WTC11 (cell line): ENCODE results near the gene PLPPR4. TPM values are rescaled to one million over a fixed set of nuclear protein-coding genes. Genes with fewer than 3 reads are reported as not detected.

ENCODE experiments used
- ATAC-seq: fragments of 200-7000 bp; cut with Tn5 transposase; 2 replicates; pipeline ENCODE4 v1.10.0; 2021; ENCODE audit warnings: mild to moderate bottlenecking, moderate library complexity
- CTCF ChIA-PET: fragments of 300-600 bp; sonication (Branson Sonifier 250); formaldehyde crosslinking; loops from one replicate; lab custom pipeline; 2021; ENCODE audit warnings: antibody characterized with exemption; lab: Charles Lee
- POLR2A ChIA-PET: fragments of 350-600 bp; sonication (Branson Sonifier 250); formaldehyde crosslinking; loops from one replicate; lab custom pipeline; 2021; ENCODE audit warnings: antibody characterized with exemption; lab: Charles Lee
- DNase-seq: peaks from one replicate; pipeline ENCODE4 v3.0.0; 2021; ENCODE audit warnings: low spot score
- H3K27ac Mint-ChIP-seq: 2 replicates; pipeline ENCODE4 v1.8.0; 2021; ENCODE audit warnings: mixed read lengths
- H3K27me3 Mint-ChIP-seq: 2 replicates; pipeline ENCODE4 v1.8.0; 2021; ENCODE audit warnings: low read depth, mild to moderate bottlenecking, moderate library complexity, mixed read lengths
- H3K36me3 Mint-ChIP-seq: 2 replicates; pipeline ENCODE4 v1.8.0; 2021; ENCODE audit warnings: mixed read lengths
- H3K4me1 Mint-ChIP-seq: 2 replicates; pipeline ENCODE4 v1.8.0; 2022; ENCODE audit warnings: mixed read lengths
- H3K4me3 Mint-ChIP-seq: 2 replicates; pipeline ENCODE4 v1.8.0; 2021; ENCODE audit warnings: mild to moderate bottlenecking, moderate library complexity, mixed read lengths
- H3K9me3 Mint-ChIP-seq: 2 replicates; pipeline ENCODE4 v1.8.0; 2021; ENCODE audit warnings: mixed read lengths
- ATF1 ChIP-seq: sonication (generic); formaldehyde crosslinking; IDR thresholded peaks from 2 replicates; pipeline ENCODE4 v1.8.1; 2023; ENCODE audit warnings: mild to moderate bottlenecking, moderate library complexity, missing genetic modification reagents
- ATF3 ChIP-seq: sonication (generic); formaldehyde crosslinking; conservative IDR thresholded peaks from 2 replicates; pipeline ENCODE4 v1.8.1; 2022; ENCODE audit warnings: mild to moderate bottlenecking, missing genetic modification reagents
- CDX4 ChIP-seq: fragments of 250-450 bp; sonication (Bioruptor Pico); IDR thresholded peaks from 2 replicates; pipeline ENCODE4 v1.9.0; 2021; ENCODE audit warnings: moderate library complexity, mild to moderate bottlenecking, inconsistent platforms, borderline replicate concordance
- CTCF ChIP-seq: fragments of 200-600 bp; IDR thresholded peaks from 2 replicates; pipeline ENCODE4 v1.8.0; 2022; ENCODE audit warnings: antibody characterized with exemption
- E2F4 ChIP-seq: sonication (generic); formaldehyde crosslinking; IDR thresholded peaks from 2 replicates; pipeline ENCODE4 v1.8.1; 2022; ENCODE audit warnings: low read depth, mild to moderate bottlenecking, moderate library complexity, missing genetic modification reagents, borderline replicate concordance
- FOXP4 ChIP-seq: sonication (generic); formaldehyde crosslinking; IDR thresholded peaks from 2 replicates; pipeline ENCODE4 v1.8.0; 2022; ENCODE audit warnings: mild to moderate bottlenecking, missing genetic modification reagents
- GRHL2 ChIP-seq: fragments of 250-450 bp; sonication (Bioruptor Pico); IDR thresholded peaks from 2 replicates; pipeline ENCODE4 v1.8.0; 2022; ENCODE audit warnings: mild to moderate bottlenecking, moderate library complexity; ENCODE audit not compliant: insufficient replicate concordance, severe bottlenecking
- GTF2I ChIP-seq: fragments of 250-450 bp; sonication (Bioruptor Pico); conservative IDR thresholded peaks from 2 replicates; pipeline ENCODE4 v1.4.0; 2021; ENCODE audit warnings: mild to moderate bottlenecking
- HMGXB4 ChIP-seq: sonication (generic); formaldehyde crosslinking; IDR thresholded peaks from 2 replicates; pipeline ENCODE4 v1.8.1; 2023; ENCODE audit warnings: mild to moderate bottlenecking, moderate library complexity, missing genetic modification reagents
- NFATC4 ChIP-seq: fragments of 250-450 bp; sonication (Bioruptor Pico); IDR thresholded peaks from 2 replicates; pipeline ENCODE4 v1.9.0; 2021; ENCODE audit warnings: mild to moderate bottlenecking
- NFE2L1 ChIP-seq: sonication (generic); formaldehyde crosslinking; IDR thresholded peaks from 2 replicates; pipeline ENCODE4 v1.8.1; 2023; ENCODE audit warnings: missing genetic modification reagents
- NFYB ChIP-seq: sonication (generic); formaldehyde crosslinking; conservative IDR thresholded peaks from 2 replicates; pipeline ENCODE4 v1.8.0; 2022; ENCODE audit warnings: low read depth, missing genetic modification reagents
- NR3C1 ChIP-seq: sonication (generic); formaldehyde crosslinking; conservative IDR thresholded peaks from 2 replicates; pipeline ENCODE4 v1.8.1; 2023; ENCODE audit warnings: low read depth, mild to moderate bottlenecking, missing genetic modification reagents
- PRRX2 ChIP-seq: fragments of 250-450 bp; sonication (Bioruptor Pico); IDR thresholded peaks from 2 replicates; pipeline ENCODE4 v1.8.0; 2021; ENCODE audit warnings: mild to moderate bottlenecking
- TCF7 ChIP-seq: sonication (generic); formaldehyde crosslinking; IDR thresholded peaks from 2 replicates; pipeline ENCODE4 v1.8.0; 2022; ENCODE audit warnings: mild to moderate bottlenecking, low read depth, missing genetic modification reagents, moderate library complexity
- USF1 ChIP-seq: sonication (generic); formaldehyde crosslinking; IDR thresholded peaks from 2 replicates; pipeline ENCODE4 v1.8.0; 2022; ENCODE audit warnings: mild to moderate bottlenecking, missing genetic modification reagents
- ZBTB21 ChIP-seq: sonication (generic); formaldehyde crosslinking; IDR thresholded peaks from 2 replicates; pipeline ENCODE4 v1.8.1; 2023; ENCODE audit warnings: mild to moderate bottlenecking, missing genetic modification reagents, borderline replicate concordance
- ZMAT4 ChIP-seq: fragments of 250-450 bp; sonication (Bioruptor Pico); IDR thresholded peaks from 2 replicates; pipeline ENCODE4 v1.9.0; 2021; ENCODE audit warnings: mild to moderate bottlenecking
- ZNF138 ChIP-seq: sonication (generic); formaldehyde crosslinking; conservative IDR thresholded peaks from 2 replicates; pipeline ENCODE4 v1.8.1; 2022; ENCODE audit warnings: mild to moderate bottlenecking, moderate library complexity, missing genetic modification reagents
- ZNF232 ChIP-seq: sonication (generic); formaldehyde crosslinking; IDR thresholded peaks from 2 replicates; pipeline ENCODE4 v1.8.0; 2022; ENCODE audit warnings: mild to moderate bottlenecking, missing genetic modification reagents
- ZNF423 ChIP-seq: fragments of 250-450 bp; sonication (Bioruptor Pico); IDR thresholded peaks from 2 replicates; pipeline ENCODE4 v2.1.2; 2022; ENCODE audit warnings: mild to moderate bottlenecking, moderate library complexity
- ZNF671 ChIP-seq: fragments of 250-450 bp; sonication (Bioruptor Pico); IDR thresholded peaks from 2 replicates; pipeline ENCODE4 v1.8.0; 2021; ENCODE audit warnings: mild to moderate bottlenecking
- total RNA-seq: library from RNA; stranded (reverse); gene quantifications from 3 replicates; pipeline ENCODE4 v1.2.3, GENCODE V29; 2021

The PLPPR4 gene
- total RNA-seq, 1 experiment from 2014 or later: 1.3 TPM

- TF ChIP-seq E2F4 (CRISPR knock-in tag) (no peak), ZBTB21 (CRISPR knock-in tag) (no peak), TCF7 (CRISPR knock-in tag) (no peak), HMGXB4 (CRISPR knock-in tag) (no peak), ZNF671 (CRISPR knock-in tag) (no peak), FOXP4 (no peak)
Observed at GRCh38 chr1:99271249-99271648, 7.0 kb downstream of the PLPPR4 start (continued).

GRCh38 chr1:99277066-99277465 lies 12.8 kb downstream of the PLPPR4 start:
- no peak for TF ChIP-seq ATF1
- TF ChIP-seq NFATC4: no peak
- TF ChIP-seq CTCF: no peak
- TF ChIP-seq ZMAT4 (CRISPR knock-in tag): no peak
- TF ChIP-seq ATF3 (CRISPR knock-in tag): no peak
- TF ChIP-seq ZNF138 (CRISPR knock-in tag): no peak
- TF ChIP-seq NFYB (CRISPR knock-in tag): no peak
- TF ChIP-seq ZBTB21 (CRISPR knock-in tag): no peak
- TF ChIP-seq PRRX2 (CRISPR knock-in tag): no peak
- TF ChIP-seq GRHL2: no peak
- TF ChIP-seq HMGXB4 (CRISPR knock-in tag): no peak
- TF ChIP-seq CDX4: no peak
- no peak for TF ChIP-seq USF1 (CRISPR knock-in tag)
- TF ChIP-seq ZNF423 (CRISPR knock-in tag): no peak
- TF ChIP-seq TCF7 (CRISPR knock-in tag): no peak
- no peak for TF ChIP-seq NFE2L1 (CRISPR knock-in tag)
- no peak for TF ChIP-seq GTF2I (CRISPR knock-in tag)
- TF ChIP-seq ZNF232 (CRISPR knock-in tag): no peak
- no peak for TF ChIP-seq NR3C1 (CRISPR knock-in tag)
- H3K9me3 Mint-ChIP-seq: no peaks in the 10 kb centered on the region
- H3K4me1 Mint-ChIP-seq: no peaks in the 10 kb centered on the region
- H3K27ac Mint-ChIP-seq: no peak overlapping the region
- no peaks in the 10 kb centered on the region for H3K27me3 Mint-ChIP-seq
- H3K4me3 Mint-ChIP-seq: no peak overlapping the region
- ChIA-PET CTCF (no interaction called here), POLR2A (no interaction called here)
- ATAC-seq (no peak), DNase-seq (no peak)
- H3K36me3 Mint-ChIP-seq: no peaks in the 10 kb centered on the region
